HG02938 (cell line): ENCODE results near the gene MLLT10.
A peak's percentile ranks its signal among the peaks of the same experiment; 100 is the strongest.
"Not testable (repeated sequence)": the region's sequence is repeated elsewhere in the genome, so short reads cannot be mapped to it uniquely, and the experiment has no call there.

Source experiments
- ATAC-seq: cut with Tn5 transposase; IDR thresholded peaks from one replicate; pipeline ENCODE4 v1.9.1; 2021; ENCODE audit warnings: mild to moderate bottlenecking, moderate library complexity; ENCODE audit not compliant: unreplicated experiment

MLLT10 gene

DNA sequence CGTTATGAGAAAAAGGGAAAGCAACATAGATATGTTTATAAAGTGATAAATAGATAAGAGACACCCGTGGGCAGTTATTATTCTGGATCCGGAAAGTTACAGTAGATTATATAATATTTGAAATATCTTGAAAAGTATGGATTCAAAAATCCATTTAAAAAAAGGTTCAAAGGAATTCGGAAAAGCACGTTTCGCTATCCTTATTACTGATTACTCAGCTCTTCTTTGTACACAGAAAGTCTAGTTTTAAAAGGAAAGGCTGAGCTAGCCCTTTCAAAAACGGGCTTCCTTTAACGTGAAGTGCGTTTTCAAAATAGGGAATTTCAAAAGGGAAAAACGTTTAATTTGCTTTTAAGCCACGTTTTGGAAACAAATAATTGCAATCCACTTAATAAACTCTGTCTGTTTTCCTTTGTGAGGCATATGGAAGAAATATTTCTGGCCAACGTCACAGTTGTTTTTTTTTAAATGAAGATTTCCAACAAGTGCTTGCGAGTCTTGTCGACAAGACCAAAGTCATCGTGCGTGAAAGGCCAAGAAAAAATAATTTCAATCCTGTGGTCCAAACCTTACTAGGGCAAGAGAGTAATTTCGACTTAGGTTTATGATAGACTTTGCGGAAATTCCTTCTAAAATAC lies 6.3 kb upstream of the MLLT10 start:
- ATAC-seq, result no peak

DNA sequence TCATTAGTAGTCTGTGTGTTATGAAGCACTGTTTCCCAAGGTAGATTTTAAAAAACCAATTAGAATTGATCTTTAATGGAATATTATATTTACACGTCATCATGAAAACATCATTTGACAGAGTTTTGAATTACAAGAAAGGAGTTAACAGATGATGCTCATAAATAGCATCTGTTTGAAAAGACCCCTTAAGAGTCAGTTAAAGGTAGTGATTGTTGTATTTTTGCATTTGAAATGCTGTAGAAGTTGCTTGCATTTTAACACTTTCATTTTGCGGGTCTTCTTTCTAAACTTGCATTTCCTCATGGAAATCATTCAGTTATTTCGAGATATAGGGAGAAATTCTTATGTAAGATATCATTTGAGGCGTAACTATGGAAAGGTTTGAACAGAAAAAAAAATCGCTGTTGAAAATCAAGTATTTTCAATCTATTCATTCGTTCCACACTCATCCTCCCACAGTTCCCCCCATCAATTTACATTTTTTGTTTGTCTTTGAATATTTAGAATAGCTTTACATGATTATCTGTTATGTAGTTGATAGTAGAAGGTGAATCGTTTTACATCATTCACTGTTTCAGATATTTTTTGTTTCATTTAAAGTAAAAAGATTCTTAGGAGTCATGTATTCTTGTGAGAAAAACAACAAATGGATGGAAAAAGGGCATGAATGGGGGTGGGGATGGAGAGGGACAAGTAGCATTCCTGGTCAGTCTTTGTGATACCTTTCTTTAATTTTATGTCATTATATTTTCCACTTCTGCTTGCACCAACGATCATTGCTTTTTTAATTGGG lies 5.6 kb upstream of the MLLT10 start:
- ATAC-seq, result no peak

DNA sequence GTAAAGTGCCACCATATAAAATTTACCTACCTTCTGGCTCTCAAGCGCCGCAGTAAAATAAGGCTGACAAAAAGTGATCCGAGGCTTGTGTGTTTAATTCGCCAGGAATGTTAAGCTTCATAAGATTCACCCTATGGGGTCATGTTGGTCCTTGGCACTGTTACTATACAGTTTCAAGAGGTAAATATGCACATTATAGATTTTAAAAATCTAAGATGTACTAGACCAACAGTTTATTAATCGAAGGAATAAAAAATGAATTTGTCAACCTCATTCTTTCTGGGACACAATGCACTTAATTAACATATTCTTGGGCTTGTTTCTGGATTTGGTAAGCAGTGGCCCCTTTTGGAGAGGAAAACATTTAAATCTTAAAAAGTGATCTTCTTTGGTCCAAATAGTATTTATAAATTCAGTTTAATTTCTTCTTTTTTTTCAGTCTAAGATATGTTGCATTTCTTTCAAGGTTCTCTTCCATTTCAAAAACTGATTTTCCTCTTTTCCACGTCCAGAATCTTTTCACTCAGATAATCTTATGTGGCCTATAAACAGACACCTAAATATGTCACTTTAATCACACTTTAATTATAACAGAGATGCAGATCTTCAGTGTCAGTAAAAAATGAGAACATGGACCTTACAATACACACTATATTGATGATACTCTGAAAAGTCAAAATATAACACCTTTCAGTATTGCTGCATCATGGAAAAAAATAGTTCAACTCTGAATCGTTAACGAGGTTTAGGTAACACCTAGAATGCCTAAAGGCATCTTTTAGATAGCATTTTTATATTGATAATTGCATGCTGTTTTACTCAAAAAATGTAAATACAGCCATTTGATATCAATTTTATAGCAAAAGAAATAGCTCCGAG lies 4.8 kb upstream of the MLLT10 start:
- ATAC-seq, result no peak

DNA sequence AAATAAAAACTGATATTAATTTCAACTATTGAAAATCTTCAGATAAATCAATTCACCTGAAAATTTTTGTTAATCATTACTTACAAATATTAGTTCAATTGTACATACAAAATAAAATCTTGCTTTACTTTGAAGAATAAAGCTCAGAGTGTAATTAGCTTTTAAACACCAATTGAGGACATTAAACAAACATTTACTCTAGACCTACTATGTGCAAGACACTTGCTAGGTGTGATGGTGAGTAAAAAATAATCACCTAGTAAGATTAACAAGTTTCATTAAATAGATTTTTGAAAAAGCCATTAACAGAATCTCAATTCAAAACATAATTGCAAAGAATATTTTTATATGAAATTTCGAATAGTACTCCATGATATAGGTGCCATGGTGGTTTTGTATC lies 3.9 kb upstream of the MLLT10 start:
- no peak for ATAC-seq

DNA sequence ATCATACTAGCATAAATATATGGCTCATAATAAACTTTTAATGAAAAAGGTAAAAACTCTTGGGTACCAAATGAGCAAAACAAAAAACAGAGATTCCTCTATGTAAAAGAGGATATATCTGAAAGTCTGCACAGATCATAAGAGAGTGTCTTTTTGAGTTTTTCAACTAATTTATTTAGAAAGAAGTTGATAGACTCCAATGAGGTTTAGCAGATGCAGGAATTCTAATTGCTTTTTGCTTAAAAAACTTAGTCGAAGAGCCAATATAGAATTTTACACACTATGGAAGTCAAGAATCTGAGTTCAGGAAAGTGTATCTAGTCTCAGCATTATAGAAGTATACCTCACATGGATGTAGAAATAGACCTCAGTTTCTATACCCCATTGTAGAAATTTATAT lies 3.4 kb upstream of the MLLT10 start:
- no peak for ATAC-seq

DNA sequence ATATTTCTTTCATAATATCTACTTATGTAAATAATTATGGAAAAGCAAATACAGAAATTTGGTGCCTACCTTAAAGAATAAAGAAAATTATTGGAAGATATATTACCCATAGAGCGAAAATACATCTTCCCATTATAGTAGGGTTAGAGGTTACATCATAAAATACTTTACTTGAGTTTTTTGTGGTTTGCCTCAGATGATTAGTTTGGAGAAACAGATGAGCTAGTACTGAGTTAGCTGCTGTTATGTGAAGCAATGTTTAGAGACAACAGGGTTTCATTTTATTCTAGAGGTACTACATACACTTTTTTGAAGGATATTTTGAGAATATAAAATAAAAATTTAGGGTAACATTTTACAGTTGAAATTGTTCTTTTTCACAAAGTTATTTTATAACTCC lies 2.9 kb upstream of the MLLT10 start:
- ATAC-seq, result no peak

DNA sequence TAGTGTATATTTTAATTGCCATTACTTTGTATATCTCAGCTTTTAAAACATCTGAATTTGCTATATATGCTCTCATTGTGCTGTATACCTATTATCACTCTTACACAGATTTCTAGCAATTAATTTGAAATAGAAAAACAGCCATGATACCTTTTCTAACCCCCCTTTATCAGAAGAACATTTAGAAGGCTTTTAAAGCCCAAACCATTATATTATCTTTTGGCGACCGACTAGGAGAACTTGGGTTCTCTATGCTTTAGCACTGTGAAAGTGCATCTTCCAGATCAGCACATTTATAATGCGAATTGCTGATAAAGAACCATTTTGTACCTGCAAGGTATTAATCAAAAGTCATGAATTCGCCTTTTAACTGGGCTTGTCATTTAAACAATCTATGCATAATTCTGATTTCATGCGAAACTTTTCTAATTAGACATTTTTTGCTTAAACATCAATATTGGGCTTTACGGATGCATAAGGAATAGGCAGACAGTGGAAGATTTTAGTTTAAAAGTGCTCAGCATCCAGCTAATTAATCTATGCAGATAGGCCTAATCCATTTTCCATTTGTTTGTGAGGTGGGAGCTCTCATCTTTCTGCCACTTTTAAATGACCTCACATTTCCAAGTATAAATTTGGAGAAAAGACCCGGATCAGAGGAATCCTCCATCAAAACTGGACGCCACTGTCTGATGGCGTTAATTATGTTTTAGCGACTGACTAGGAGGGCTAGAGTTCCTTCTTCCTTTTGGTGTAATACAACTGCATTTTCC lies 1.2 kb upstream of the MLLT10 start:
- ATAC-seq, result no peak

DNA sequence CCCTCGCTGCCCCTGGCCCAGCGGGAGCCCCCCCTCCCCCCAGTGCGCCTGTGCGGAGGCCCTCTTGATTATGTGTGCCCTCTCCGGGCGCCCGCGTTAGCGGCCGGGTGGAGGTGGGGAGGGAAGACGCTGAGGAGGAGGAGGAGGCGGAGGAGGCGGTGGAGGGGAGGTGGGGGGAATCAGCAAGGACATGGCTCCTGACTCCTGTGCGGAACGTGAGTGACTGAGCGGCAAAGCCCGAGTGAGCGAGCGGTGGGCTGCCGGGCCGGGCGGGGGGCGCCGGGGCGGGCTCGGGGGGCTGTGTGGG lies 201 bp downstream of the MLLT10 start:
- ATAC-seq, result no peak

DNA sequence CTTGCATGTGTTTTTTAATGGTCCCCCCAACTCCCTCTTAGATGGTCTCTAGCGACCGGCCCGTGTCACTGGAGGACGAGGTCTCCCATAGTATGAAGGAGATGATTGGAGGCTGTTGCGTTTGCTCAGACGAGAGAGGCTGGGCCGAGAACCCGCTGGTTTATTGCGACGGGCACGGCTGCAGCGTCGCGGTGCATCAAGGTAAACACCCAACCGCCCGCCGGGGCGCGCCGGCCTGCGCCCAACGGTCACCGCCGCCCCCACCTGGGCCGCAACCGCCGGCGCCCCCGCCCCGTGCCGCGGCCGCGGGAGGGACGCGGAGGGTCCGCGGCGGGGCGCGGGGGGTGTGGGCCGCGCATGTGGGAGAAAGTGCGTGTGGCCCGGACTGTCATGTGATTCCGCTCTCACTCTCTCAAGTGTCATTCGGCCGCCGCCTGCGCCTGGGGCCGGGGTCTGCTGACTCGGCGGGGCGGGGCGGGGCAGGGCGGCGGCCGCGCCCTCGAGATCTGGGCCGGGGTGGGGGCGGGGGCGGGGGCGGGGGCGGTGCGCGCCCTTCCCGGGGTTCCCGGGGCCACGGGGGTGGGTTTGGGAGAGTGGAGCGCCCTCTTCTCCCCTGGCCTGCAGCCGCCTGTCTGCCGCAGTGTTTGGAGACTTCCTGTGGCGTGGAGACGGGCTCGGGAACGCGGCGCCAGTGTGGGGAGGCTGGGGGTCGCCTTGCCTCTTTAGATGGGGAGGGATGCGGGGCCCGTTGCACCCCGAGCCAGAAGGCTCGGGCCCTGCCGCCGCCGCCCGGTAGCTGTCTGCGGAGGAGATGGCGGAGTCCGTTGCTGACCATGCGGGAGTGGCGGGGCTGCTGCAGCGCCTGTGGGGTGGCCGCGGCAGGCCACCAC lies 817 bp downstream of the MLLT10 start:
- ATAC-seq, result peak; percentile 35

DNA sequence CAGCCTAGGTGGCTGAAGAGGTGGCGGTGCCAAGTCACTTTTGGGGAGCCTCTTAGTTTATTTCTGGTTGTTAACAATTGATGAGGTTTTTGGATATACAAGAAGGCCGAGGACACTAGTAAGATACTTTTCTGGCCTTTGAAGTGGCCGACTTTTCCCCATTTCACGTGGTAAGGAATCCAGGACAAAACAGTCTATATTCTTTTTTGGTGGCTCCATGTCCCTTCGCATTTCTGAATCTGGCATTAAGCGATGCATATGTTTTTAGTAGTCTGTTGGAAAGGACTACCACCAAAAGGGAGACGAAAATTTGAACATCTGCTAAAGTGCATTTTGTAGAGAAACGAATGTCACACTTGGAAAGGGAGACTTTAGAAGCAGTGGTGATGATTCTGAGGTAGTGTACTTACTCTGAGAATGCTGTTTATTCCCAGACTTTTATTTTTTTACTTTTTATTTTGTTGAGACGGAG lies 1.5 kb downstream of the MLLT10 start:
- no peak for ATAC-seq

DNA sequence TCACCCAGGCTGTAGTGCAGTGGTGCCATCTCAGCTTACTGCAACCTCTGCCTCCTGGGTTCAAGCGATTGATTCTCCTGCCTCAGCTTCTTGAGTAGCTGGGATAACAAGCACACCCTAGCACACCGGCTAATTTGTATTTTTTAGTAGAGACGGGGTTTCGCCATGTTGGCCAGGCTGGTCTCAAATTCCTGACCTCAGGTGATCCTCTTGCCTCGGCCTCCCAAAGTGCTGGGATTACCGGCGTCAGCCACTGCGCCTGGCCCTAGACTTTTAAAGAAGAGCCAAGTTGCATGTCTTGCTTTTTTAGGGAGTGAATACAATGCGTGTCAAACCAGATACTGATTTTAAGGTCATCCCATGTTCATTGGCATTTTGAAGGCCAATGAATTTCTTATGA lies 1.9 kb downstream of the MLLT10 start:
- not testable (repeated sequence) for ATAC-seq

DNA sequence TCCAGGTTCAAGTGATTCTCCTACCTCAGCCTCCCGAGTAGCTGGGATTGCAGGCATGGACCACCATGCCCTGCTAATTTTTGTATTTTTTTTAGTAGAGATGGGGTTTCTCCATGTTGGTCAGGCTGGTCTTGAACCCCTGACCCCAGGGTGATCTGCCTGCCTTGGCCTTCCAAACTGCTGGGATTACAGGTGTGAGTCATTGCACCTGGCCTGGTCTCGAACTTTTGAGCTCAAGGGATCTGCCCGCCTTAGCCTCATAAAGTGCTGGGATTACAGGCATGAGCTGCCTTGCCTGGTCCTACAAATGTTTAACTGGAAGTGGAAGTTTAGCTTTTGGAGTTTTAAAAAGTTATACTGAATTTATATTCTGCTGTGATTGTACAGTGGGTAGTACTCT lies 2.8 kb downstream of the MLLT10 start:
- ATAC-seq, result no peak

DNA sequence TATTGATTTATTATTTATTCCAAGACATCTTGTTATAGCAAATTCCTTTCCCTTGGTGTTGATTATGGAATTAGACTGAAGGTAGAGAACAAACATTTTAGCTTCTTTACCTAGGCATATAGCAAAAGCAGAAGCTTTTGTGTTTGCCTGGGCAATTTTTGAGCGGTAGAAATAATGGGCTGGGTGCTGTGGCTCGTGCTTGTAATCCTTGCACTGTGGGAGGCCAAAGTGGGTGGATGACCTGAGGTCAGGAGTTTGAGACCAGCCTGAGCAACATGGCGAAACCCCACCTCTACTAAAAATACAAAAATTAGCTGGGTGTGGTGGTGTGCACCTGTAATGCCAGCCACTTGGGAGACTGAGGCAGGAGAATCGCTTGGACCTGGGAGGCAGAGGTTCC lies 6.7 kb downstream of the MLLT10 start:
- ATAC-seq, result not testable (repeated sequence)

DNA sequence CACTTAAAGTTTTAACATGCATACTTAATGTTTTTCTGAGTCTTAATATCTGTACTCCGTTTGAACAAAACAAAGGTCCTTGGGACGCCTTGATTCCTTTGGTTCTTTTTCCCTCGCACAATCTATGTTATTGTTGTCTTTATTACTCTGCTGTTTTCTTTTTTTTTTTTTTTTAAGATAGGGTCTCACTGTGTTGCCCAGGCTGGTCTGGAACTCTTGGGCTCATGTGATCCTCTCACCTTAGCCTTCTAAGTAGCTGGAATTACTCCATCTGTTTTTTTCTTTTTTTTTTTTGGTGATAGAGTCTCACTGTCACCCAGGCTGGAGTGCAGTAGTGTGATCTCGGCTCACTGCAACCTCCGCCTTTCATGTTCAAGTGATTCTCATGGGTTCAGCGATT lies 13.2 kb downstream of the MLLT10 start:
- no peak for ATAC-seq

DNA sequence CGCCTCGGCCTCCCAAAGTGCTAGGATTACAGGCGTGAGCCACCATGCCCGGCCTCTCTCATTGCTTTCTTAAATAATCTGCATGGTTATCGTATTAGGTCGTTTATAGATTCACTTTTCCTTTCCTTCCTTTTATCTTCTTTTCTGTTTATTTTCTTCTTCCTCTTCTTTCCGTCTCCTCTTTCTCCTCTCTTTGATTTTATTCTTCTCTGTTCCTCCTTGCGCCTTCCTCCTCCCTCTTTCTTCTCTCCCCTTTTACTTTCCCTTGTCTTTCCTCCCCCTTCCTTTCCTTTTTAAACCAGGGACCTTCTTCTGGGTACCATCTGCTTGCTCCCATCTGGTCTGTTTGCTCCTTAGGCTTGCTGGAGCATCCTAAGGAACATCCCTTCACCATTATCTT lies 18.6 kb downstream of the MLLT10 start:
- no peak for ATAC-seq

DNA sequence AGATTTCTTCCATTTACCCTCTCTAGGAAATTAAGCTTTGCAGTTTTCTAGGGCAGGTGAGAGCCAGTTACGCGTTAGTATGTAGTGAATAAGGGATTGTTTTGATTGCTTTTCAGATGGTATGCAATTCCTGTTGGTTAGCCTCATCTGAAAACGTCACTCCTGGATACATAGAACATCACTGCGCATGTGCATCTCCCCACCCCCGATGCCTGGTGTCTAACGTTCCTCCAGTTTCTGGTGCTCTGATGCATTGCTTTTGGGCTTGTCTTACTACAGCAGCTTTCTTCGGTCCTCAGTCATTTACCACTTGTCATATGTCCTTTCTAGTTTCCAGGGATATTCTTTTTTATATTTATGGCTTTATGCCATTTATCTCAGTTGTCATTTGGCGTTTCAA lies 22.5 kb downstream of the MLLT10 start:
- ATAC-seq, result no peak

DNA sequence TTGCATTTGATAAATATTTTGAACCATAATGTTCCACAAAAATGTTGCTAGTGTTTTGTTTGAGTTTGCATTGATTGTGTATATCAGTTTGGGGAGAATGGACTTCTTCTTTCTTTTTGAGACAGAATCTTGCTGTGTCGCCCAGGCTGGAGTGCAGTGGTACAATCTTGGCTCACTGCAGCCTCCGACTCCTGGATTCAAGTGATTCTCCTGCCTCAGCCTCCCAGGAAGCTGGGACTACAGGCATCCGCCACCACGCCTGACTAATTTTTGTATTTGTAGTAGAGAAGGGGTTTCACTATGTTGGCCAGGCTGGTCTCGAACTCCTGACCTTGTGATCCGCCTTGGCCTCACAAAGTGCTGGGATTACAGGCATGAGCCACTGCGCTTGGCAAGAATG lies 25.0 kb downstream of the MLLT10 start:
- ATAC-seq, result not testable (repeated sequence)

DNA sequence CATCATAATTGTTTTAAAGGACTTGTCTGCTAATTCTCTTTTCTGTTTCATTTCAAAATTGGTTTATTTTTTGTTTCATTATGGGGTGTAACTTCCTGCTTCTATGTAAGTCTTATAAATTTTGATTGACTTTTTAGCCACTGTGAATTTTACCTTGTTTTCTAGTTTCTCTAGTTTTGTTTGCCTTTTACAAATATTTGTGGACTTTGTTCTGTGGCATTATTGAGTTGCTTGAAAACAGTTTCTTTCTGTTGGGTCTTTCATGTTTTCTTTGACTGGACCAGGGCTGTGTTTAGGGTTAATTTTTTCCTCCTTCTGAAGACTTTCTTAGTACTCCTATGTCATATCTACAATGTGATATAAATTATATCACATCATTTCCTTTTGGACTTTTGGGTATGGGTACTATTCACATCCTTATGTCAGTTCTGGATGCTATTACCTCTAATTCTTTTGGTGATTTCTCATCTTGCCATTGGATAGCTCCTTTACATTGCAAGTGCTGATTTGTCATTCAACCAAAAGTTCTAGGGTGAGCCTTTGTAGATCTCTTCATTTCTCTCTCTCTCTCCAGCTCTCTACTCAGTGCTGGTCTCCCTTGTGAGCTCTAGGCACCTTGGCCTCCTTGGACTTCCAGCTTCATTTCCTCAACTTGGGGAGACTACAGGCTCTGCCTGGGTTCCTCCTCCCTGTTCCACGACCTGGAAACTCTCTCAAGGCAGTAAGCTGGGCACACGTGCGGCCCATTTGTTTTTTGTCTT lies 36.9 kb downstream of the MLLT10 start:
- no peak for ATAC-seq

DNA sequence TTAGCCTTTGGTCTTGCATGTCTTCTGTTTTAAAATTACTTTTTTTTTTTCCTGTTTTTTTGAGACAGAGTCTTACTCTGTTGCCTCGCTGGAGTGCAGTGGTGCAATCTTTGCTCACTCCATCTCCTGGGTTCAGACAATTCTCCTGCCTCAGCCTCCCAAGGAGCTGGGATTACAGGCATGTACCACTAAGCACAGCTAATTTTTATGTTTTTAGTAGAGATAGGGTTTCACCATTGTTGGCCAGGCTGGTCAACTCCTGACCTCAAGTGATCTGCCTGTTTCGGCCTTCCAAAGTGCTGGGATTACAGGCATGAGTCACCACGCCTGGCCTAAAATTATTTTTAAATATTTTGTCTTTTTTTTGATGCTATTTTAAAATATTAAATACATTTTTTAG lies 38.5 kb downstream of the MLLT10 start:
- no peak for ATAC-seq
